Fibroblast of skin of right biceps (primary cell): ENCODE measurements around the gene TRIM75.
"Not testable (repeated sequence)": the region's sequence is repeated elsewhere in the genome, so short reads cannot be mapped to it uniquely, and the experiment has no call there.

Experiments used
- DNase-seq: peaks from one replicate; pipeline ENCODE4 v3.0.0-alpha.2; 2013

Gene TRIM75

GRCh38 chr4:165079476-165079875, 25.8 kb downstream of the TRIM75 start:
- DNase-seq: peak; percentile 24

GRCh38 chr4:165084787-165085186, 31.1 kb downstream of the TRIM75 start:
- not testable (repeated sequence) for DNase-seq

- DNase-seq: no peak
These were observed 32.3 kb downstream of the TRIM75 start for GRCh38 chr4:165085946-165086345.

- no peak for DNase-seq
These were observed 34.7 kb downstream of the TRIM75 start for GRCh38 chr4:165088366-165088765.

- DNase-seq: not testable (repeated sequence)
These were observed 38.5 kb downstream of the TRIM75 start for GRCh38 chr4:165092187-165092586.

GRCh38 chr4:165094873-165095272, 41.2 kb downstream of the TRIM75 start:
- no peak for DNase-seq

GRCh38 chr4:165095291-165095690, 41.6 kb downstream of the TRIM75 start:
- DNase-seq: no peak

- DNase-seq: peak; percentile 9
These were observed 43.1 kb downstream of the TRIM75 start for GRCh38 chr4:165096776-165097175.

GRCh38 chr4:165101641-165102040, 48.0 kb downstream of the TRIM75 start:
- no peak for DNase-seq

GRCh38 chr4:165106518-165106917, 52.9 kb downstream of the TRIM75 start:
- no peak for DNase-seq
